Measurements from ENCODE around the gene EEPD1.

DNA sequence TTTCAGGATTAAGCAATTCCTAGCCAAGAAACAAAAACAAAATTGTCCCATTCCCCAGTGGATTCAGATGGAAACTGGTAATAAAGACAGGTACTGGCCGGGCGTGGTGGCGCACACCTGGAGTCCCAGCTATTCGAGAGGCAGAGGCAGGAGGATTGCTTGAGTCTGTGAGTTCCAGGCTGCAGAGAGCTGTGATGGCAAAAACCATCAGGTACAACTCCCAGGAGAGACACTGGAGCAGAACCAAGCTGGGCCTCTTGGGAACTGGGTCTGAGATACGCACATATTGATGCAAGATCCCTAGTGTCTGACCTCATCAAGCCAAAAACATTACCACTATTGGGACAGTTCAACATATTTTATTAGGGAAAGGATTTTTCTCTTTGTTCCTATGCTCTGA, 152.6 kb downstream of the EEPD1 start:
- TF ChIP-seq, protein P1, sequence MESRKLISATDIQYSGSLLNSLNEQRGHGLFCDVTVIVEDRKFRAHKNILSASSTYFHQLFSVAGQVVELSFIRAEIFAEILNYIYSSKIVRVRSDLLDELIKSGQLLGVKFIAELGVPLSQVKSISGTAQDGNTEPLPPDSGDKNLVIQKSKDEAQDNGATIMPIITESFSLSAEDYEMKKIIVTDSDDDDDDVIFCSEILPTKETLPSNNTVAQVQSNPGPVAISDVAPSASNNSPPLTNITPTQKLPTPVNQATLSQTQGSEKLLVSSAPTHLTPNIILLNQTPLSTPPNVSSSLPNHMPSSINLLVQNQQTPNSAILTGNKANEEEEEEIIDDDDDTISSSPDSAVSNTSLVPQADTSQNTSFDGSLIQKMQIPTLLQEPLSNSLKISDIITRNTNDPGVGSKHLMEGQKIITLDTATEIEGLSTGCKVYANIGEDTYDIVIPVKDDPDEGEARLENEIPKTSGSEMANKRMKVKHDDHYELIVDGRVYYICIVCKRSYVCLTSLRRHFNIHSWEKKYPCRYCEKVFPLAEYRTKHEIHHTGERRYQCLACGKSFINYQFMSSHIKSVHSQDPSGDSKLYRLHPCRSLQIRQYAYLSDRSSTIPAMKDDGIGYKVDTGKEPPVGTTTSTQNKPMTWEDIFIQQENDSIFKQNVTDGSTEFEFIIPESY (IDR thresholded peaks at IDR 0.05; ENCODE audit: borderline replicate concordance, low read depth), result no peak
- TF ChIP-seq, protein P2, sequence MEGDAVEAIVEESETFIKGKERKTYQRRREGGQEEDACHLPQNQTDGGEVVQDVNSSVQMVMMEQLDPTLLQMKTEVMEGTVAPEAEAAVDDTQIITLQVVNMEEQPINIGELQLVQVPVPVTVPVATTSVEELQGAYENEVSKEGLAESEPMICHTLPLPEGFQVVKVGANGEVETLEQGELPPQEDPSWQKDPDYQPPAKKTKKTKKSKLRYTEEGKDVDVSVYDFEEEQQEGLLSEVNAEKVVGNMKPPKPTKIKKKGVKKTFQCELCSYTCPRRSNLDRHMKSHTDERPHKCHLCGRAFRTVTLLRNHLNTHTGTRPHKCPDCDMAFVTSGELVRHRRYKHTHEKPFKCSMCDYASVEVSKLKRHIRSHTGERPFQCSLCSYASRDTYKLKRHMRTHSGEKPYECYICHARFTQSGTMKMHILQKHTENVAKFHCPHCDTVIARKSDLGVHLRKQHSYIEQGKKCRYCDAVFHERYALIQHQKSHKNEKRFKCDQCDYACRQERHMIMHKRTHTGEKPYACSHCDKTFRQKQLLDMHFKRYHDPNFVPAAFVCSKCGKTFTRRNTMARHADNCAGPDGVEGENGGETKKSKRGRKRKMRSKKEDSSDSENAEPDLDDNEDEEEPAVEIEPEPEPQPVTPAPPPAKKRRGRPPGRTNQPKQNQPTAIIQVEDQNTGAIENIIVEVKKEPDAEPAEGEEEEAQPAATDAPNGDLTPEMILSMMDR (IDR thresholded peaks at IDR 0.05), result no peak
- TF ChIP-seq, protein P3, sequence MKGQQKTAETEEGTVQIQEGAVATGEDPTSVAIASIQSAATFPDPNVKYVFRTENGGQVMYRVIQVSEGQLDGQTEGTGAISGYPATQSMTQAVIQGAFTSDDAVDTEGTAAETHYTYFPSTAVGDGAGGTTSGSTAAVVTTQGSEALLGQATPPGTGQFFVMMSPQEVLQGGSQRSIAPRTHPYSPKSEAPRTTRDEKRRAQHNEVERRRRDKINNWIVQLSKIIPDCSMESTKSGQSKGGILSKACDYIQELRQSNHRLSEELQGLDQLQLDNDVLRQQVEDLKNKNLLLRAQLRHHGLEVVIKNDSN (IDR thresholded peaks at IDR 0.05; ENCODE audit: borderline replicate concordance, low read depth), result no peak
- TF ChIP-seq RAD21 (IDR thresholded peaks at IDR 0.05; ENCODE audit: low read length) (no peak), POLR2AphosphoS5 (IDR thresholded peaks at IDR 0.05; ENCODE audit: low read depth, low read length) (no peak), FOSL2 (IDR thresholded peaks at IDR 0.05; ENCODE audit: borderline replicate concordance, low read depth) (no peak), TEAD4 (IDR thresholded peaks at IDR 0.05; ENCODE audit: borderline replicate concordance, insufficient read depth) (no peak), TAF1 (IDR thresholded peaks at IDR 0.05; ENCODE audit: borderline replicate concordance, low read depth, low read length) (no peak), RXRA (IDR thresholded peaks at IDR 0.05; ENCODE audit: borderline replicate concordance, low read depth) (no peak), GABPA (IDR thresholded peaks at IDR 0.05; ENCODE audit: low read depth) (no peak)
- TF ChIP-seq, protein P4, sequence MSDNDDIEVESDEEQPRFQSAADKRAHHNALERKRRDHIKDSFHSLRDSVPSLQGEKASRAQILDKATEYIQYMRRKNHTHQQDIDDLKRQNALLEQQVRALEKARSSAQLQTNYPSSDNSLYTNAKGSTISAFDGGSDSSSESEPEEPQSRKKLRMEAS (IDR thresholded peaks at IDR 0.05; ENCODE audit: low read depth), result no peak
- TF ChIP-seq, protein P5, sequence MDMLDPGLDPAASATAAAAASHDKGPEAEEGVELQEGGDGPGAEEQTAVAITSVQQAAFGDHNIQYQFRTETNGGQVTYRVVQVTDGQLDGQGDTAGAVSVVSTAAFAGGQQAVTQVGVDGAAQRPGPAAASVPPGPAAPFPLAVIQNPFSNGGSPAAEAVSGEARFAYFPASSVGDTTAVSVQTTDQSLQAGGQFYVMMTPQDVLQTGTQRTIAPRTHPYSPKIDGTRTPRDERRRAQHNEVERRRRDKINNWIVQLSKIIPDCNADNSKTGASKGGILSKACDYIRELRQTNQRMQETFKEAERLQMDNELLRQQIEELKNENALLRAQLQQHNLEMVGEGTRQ (IDR thresholded peaks at IDR 0.05; ENCODE audit: borderline replicate concordance, low read depth, low read length), result no peak

All from SK-N-SH (cell line).